Stimulated activated CD4-positive, alpha-beta T cell treated with anti-CD3 and anti-CD28 coated beads, Interleukin-1b, Interleukin-23, amount 100 ng/mL, for 1 hour (primary cell): ENCODE results near the gene BLID.

Source experiments
- DNase-seq, 2 donors: peaks; one replicate each; pipeline ENCODE4 v3.0.0-alpha.2; 2020; ENCODE audit warnings: low read depth in 2 of 2

BLID gene

GRCh38 chr11:122115524-122116379, at the start of gene BLID:
Gene BLID, minus strand, starts transcription at chr11:122116215. Its CDS starts 293 bp downstream, at chr11:122115922.
- DNase-seq: no peak

- no peak for DNase-seq
Observed at GRCh38 chr11:122163053-122163819, 47.2 kb upstream of the BLID start.

- DNase-seq: no peak
Observed at GRCh38 chr11:122162095-122162494, 46.1 kb upstream of the BLID start.

GRCh38 chr11:122160841-122161590, 45.0 kb upstream of the BLID start:
- no peak for DNase-seq

GRCh38 chr11:122159861-122160260, 43.8 kb upstream of the BLID start:
- no peak for DNase-seq

- DNase-seq: no peak
Observed at GRCh38 chr11:122159173-122159721, 43.2 kb upstream of the BLID start.

- no peak for DNase-seq
Observed at GRCh38 chr11:122158171-122158570, 42.2 kb upstream of the BLID start.

- DNase-seq: no peak
Observed at GRCh38 chr11:122157653-122158161, 41.7 kb upstream of the BLID start.

- no peak for DNase-seq
Observed at GRCh38 chr11:122156940-122157382, 40.9 kb upstream of the BLID start.

- no peak for DNase-seq
Observed at GRCh38 chr11:122155765-122156527, 39.9 kb upstream of the BLID start.

GRCh38 chr11:122154994-122155393, 39.0 kb upstream of the BLID start:
- DNase-seq: no peak

GRCh38 chr11:122154227-122154626, 38.2 kb upstream of the BLID start:
- DNase-seq: no peak

- DNase-seq: no peak
Observed at GRCh38 chr11:122153746-122154145, 37.7 kb upstream of the BLID start.

GRCh38 chr11:122150216-122151124, 34.5 kb upstream of the BLID start:
- DNase-seq: no peak

GRCh38 chr11:122149202-122149601, 33.2 kb upstream of the BLID start:
- DNase-seq: no peak

- DNase-seq: no peak
Observed at GRCh38 chr11:122146475-122146874, 30.5 kb upstream of the BLID start.

- no peak for DNase-seq
Observed at GRCh38 chr11:122145715-122146274, 29.8 kb upstream of the BLID start.

GRCh38 chr11:122144752-122145151, 28.7 kb upstream of the BLID start:
- no peak for DNase-seq

GRCh38 chr11:122141725-122142124, 25.7 kb upstream of the BLID start:
- DNase-seq: no peak
